Fibroblast of mammary gland (primary cell): ENCODE results near the gene PIK3C2G.

Experiments
- DNase-seq: peaks from one replicate; pipeline ENCODE4 v3.0.0-alpha.2; 2010; ENCODE audit warnings: low read depth
- H3K4me3 ChIP-seq: 2 replicates; pipeline ENCODE4 v1.5.1; 2011; ENCODE audit warnings: low read depth, mild to moderate bottlenecking, low read length, moderate library complexity; ENCODE audit not compliant: control insufficient read depth
- CTCF ChIP-seq: conservative IDR thresholded peaks from 2 replicates; pipeline ENCODE4 v1.5.1; 2011; ENCODE audit warnings: low read depth, low read length, inconsistent platforms; ENCODE audit not compliant: control insufficient read depth, insufficient read depth

Gene PIK3C2G

GRCh38 chr12:18562531-18562930 lies 301.2 kb downstream of the PIK3C2G start:
- H3K4me3 ChIP-seq = no peak overlapping the region
- no peak for DNase-seq
- TF ChIP-seq CTCF = no peak

GRCh38 chr12:18564306-18564705 lies 303.0 kb downstream of the PIK3C2G start:
- no peak for TF ChIP-seq CTCF
- no peak overlapping the region for H3K4me3 ChIP-seq
- DNase-seq = no peak

GRCh38 chr12:18567787-18568186 lies 306.5 kb downstream of the PIK3C2G start:
- DNase-seq = peak; percentile 20
- H3K4me3 ChIP-seq = no peak overlapping the region
- no peak for TF ChIP-seq CTCF

- no peak overlapping the region for H3K4me3 ChIP-seq
- no peak for TF ChIP-seq CTCF
- DNase-seq = no peak
Measured at GRCh38 chr12:18570543-18570942, 309.2 kb downstream of the PIK3C2G start.

GRCh38 chr12:18576104-18576626 lies 314.8 kb downstream of the PIK3C2G start:
- no peak overlapping the region for H3K4me3 ChIP-seq
- no peak for TF ChIP-seq CTCF
- DNase-seq = peak; percentile 36

- H3K4me3 ChIP-seq = no peak overlapping the region
- TF ChIP-seq CTCF = no peak
- DNase-seq = no peak
Measured at GRCh38 chr12:18576648-18577047, 315.3 kb downstream of the PIK3C2G start.

GRCh38 chr12:18578191-18578590 lies 316.9 kb downstream of the PIK3C2G start:
- no peak overlapping the region for H3K4me3 ChIP-seq
- DNase-seq = peak; percentile 83
- no peak for TF ChIP-seq CTCF
